GM12801 (cell line): ENCODE measurements around the gene EPAS1.

Source experiments
- TF ChIP-seq, protein P1 (sequence below): IDR thresholded peaks from one replicate; pipeline ENCODE4 v1.5.1; 2011; ENCODE audit warnings: control low read depth; ENCODE audit not compliant: insufficient read length; ENCODE audit errors: extremely low read depth

The EPAS1 gene

DNA sequence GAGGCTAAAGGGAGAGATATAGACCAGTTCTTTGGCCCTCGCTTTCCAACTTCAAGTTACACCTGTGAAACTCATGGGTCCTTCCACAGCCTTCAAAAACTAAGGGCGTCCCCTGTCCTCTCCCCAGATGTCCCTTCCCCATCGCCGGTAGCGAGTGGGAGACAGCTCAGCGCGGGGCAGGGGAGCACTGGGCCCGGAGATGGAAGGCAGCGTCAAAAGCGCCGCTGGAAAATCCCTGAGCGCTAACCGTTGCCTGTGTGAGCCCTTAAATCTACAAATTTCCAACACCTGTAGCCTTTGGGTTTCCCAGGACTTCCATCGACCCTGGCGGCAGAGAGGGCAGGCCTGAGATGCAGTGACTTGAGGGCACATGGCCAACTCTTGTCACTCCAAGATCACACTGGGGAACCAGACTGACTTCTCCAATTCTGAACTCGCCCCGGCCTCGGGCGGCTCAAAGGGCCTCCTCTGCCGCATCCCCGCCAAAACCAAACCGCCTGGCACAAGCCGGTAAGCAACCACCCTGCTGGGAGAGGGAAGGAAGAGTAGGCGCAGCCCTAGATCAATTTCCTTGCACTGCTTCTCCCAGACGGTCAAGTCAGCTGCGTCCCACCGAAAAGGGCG, 879 bp upstream of the EPAS1 start:
- TF ChIP-seq, protein P1, sequence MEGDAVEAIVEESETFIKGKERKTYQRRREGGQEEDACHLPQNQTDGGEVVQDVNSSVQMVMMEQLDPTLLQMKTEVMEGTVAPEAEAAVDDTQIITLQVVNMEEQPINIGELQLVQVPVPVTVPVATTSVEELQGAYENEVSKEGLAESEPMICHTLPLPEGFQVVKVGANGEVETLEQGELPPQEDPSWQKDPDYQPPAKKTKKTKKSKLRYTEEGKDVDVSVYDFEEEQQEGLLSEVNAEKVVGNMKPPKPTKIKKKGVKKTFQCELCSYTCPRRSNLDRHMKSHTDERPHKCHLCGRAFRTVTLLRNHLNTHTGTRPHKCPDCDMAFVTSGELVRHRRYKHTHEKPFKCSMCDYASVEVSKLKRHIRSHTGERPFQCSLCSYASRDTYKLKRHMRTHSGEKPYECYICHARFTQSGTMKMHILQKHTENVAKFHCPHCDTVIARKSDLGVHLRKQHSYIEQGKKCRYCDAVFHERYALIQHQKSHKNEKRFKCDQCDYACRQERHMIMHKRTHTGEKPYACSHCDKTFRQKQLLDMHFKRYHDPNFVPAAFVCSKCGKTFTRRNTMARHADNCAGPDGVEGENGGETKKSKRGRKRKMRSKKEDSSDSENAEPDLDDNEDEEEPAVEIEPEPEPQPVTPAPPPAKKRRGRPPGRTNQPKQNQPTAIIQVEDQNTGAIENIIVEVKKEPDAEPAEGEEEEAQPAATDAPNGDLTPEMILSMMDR = no peak

DNA sequence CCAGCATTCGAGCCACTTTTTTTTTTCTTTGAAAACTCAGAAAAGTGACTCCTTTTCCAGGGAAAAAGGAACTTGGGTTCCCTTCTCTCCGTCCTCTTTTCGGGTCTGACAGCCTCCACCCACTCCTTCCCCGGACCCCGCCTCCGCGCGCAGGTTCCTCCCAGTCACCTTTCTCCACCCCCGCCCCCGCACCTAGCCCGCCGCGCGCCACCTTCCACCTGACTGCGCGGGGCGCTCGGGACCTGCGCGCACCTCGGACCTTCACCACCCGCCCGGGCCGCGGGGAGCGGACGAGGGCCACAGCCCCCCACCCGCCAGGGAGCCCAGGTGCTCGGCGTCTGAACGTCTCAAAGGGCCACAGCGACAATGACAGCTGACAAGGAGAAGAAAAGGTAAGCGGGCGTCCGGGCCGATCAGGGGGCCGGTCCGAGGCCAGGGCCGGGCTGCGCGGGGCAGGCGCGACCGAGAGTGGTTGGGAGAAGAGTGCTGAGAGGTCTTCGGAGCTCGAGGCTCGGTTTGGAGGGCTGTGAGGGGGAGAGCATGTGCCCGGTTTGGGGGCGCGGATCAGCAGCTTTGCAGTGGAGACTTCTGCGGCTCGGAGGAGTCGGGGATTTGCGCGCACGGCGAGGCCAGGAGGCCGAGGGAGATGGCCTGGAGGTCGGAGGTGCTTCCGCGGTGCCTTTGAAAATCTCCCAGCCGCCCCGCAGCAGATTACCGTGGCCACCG, 502 bp downstream of the EPAS1 start:
- TF ChIP-seq, protein P1 = no peak

DNA sequence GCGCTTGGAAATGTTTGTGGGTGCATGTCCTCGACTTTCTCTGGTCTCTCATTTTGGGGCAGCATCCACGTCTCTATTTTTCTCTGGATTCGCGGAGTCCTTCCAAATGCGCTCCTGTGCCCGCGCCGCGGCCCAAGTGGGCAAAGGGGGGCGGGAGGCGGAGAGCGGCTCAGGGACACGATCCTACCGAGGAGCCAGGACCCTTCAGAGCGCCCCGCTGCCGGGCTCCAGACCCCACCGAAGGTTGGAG, 990 bp downstream of the EPAS1 start:
- TF ChIP-seq, protein P1 = no peak

DNA sequence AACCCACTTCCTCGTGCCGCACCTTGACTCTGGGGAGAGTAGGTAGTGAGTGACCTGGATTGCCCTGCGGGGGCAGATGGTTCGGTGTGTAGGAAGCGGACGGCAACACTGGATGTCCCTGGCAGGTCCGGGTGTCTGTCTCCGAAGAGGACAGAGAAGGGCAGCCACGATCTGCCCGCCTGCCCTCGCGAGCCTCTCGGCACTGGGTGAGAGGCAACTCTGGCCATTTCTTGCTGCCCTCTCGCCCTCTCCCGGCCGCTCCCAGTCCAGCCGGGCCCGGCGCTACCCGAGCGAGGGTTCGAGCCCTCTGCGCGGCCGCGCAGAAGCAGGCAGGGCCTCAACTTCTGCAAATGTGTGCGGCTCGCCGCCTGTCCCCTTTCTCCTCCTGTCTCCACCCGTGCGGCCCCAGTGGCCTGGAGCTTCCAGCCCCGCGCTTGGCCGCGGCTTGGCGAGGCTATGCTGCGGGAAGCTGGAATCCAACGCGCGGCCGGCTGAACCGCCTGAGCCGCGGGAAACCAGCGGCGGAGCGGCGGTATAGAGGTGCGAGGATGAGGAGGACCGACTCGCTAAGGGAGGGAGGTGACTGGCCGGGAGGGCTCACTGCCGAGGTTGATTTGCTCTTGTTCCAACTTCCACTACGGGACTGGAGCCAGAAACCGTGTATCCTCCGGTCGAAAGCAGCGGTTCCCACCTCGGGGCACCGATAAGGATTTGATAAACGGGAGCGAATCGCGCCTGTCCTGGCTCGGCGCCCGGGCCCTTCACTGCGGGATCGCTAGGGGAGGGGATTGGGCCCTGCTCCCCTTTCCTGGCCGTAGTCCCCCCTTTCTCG, 1.5 kb downstream of the EPAS1 start:
- TF ChIP-seq, protein P1 = no peak

DNA sequence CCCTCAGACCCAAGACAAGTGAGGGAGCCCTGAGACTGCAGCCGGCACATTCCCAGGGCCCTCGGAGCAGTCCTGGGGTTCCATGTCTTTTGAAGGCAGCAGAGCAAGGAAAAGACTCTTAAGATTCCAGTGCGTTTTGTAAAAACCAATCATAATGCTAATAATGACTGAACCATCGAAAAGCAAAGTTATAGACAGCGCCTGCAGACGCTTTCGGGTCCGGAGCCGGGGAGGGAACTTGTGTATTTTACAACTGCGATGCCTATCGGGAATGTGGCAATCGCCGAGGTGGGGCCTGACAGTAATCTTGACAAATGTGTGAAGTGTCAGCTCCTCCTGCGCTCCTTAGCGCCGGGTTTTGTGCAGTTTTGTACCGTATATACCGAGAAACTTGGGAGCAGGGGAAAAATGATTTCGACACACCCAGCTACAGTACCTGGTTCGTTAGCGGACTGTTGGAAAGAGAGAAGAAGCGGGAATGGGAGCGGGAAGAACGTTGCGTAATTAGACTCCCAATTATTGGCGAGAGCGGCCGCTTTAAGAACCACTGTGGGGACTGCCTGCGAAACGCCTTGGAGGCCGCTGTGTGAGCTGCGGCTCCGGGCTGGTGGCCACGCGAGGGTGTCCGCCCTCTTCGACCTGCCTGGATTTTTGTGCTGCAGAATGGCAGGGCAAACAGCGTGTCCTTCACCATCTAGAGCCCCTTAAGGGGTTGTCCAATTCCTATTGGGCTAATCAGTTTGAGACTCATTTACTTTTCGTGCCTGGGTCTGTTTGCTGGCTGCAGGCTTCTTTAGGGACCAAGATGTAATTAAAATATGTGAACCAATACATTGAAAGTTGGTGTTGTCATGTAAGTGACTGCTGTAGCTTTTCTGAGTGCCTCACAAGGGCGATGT, 2.4 kb downstream of the EPAS1 start:
- TF ChIP-seq, protein P1 = no peak

DNA sequence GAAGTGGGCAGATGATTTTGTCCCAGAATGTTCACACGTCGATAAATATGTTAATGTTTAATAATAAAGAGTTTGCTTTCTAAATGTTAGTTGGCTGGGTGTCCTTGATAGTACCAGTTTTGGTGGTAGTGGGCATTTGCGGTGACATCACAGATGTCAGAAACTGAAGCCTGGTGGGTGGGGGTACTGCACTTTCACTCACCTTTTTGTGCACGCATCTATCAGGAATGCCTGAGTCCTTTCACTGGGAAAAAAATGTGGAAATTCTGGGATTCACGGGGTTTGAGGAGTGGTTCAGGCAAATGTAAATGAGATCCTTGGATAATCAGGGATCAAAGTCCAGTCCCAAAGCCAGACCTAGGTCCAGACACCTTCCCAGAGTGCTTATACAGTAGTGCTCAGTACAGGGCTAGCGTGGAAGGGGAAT, 3.2 kb downstream of the EPAS1 start:
- TF ChIP-seq, protein P1 = no peak
